DLD1 (cell line): ENCODE data around the gene IRAG1.

ENCODE experiments used
- in situ Hi-C: cut with HindIII; loops from 2 replicates; pipeline ENCODE4 v1.10.0; 2017; ENCODE audit warnings: low sequenced_read_pairs

Gene IRAG1

DNA sequence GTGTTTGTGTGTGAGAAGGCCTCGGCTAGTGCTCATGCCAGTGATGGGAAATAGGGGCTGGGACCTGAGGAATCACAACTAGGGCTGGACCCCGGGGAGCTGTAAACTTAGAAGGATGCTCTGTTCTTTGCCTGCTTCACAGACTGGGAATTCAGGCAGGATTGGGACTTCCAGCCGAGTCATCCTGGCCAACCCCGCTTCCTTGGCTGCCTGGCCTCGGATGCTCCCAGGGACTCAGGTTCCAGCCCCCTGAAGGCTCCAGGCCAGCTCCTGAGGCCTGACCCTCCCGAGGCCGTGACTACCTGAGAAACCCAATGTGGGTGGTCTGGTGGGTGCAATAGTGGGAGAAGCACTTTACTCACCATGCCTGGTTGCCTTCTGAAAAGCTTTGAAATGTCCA is 44.7 kb downstream of the IRAG1 start:
- in situ Hi-C loops, result no loop called here

DNA sequence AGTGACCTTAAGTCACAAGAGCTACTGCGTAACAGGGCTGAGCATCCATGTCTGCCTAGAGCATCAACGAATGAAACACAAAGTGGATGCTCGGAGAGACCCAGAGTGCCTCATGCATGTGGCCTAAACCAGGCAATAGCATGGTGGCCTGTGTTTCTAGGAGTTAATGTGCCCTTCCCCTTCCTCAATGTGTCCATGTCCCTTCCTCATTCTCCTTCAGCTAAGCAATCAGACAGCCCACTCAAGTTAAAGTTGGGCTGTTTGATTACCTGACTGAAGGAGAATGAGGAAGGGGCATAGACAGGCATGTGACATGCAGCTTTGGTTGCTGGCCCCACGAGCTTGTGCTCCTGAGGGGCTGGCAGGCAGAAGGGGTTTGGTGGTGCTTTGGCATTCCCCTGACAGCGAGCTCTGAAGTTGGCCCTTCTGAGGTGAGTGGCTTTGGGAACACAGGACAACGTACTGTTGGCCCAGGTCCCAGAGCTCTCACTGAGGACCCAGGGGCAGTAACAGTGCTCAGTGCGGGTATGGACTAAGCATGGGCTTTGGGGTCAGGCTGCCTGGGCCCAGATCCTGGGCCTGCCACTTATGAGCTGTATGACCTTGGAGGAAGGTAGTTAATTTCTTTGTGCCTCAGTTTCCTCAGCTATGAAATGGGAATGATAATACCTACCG is 46.7 kb downstream of the IRAG1 start:
- in situ Hi-C loops, result no loop called here

- in situ Hi-C loops, result no loop called here
Observed at GRCh38 chr11:10646005-10646404, 47.5 kb downstream of the IRAG1 start.

DNA sequence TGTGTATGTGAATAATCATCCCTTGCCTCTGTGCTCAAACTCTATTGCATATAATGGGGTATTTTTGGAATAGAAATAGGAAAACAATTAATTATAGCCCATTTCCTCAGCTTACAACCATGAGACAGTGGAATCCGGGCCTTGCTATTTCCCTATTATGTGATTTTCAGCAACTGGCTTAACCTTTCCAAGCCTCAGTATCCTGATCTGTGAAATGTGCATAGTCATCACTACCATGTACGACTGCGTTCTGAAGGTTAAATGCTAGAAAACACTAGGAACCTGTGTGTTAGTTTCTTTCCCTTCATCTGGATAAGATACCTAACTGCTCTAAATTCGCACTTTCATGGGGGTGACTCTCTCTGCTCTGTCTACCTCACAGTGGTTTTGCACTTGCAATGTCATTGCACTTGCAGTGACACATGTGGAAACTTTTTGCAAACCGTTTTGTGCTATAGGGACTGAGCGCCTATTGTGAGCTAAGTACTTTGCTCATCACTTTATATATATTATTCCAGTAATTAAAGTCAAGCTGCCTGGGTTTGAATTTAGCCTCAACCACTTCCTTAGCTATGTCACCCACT is 48.3 kb downstream of the IRAG1 start:
- in situ Hi-C loops, result no loop called here
